ENCODE measurements around the gene ARID4A. TPM values are rescaled to one million over a fixed set of nuclear protein-coding genes. Genes with fewer than 3 reads are reported as not detected.

Gene ARID4A
- total and polyA plus RNA-seq, 2 experiments from 2014 or later, result 15.9 to 17.2 TPM

GRCh38 chr14:58282925-58283593, 15.3 kb upstream of the ARID4A start:
- H3K9me3 ChIP-seq (ENCODE audit: low read depth), result no peaks in the 10 kb centered on the region
- no peaks in the 10 kb centered on the region for H3K9me2 ChIP-seq (replicated peaks; ENCODE audit: insufficient read depth)
- H3K79me2 ChIP-seq, result peaks cover 93% of the 10 kb centered on the region
- no peak for DNase-seq (ENCODE audit: low spot score)
- H3K4me2 ChIP-seq, result no peak overlapping the region
- peak overlapping the region; percentile 87 for H3K27ac ChIP-seq
- no peak overlapping the region for H2AFZ ChIP-seq
- H3K4me3 ChIP-seq, result no peak overlapping the region
- TF ChIP-seq CTCF (IDR thresholded peaks at IDR 0.05; ENCODE audit: poor library complexity) (no peak), EZH2 (IDR thresholded peaks at IDR 0.05; ENCODE audit: borderline replicate concordance) (no peak)
- H4K20me1 ChIP-seq (ENCODE audit: insufficient read depth, poor library complexity, severe bottlenecking), result peaks cover 24% of the 10 kb centered on the region
- WGBS (ENCODE audit: low lambda C conversion rate, missing lambda C conversion rate), result 85% methylated on average over 4 of the region's 4 CpGs
- peaks cover 17% of the 10 kb centered on the region for H3K4me1 ChIP-seq (ENCODE audit: insufficient read depth)
- no peaks in the 10 kb centered on the region for H3K36me3 ChIP-seq (replicated peaks; ENCODE audit: insufficient read depth, low read depth)
- H3K27me3 ChIP-seq, result no peaks in the 10 kb centered on the region

GRCh38 chr14:58283730-58284129, 14.6 kb upstream of the ARID4A start:
- TF ChIP-seq EZH2phosphoT487 (IDR thresholded peaks at IDR 0.05; ENCODE audit: low read depth, severe bottlenecking, unreplicated experiment) (no peak), EZH2 (IDR thresholded peaks at IDR 0.05; ENCODE audit: borderline replicate concordance) (no peak), CTCF (IDR thresholded peaks at IDR 0.05; ENCODE audit: poor library complexity) (no peak)
- Histone ChIP-seq H3K27me3 (no peaks in the 10 kb centered on the region), H4K20me1 (ENCODE audit: insufficient read depth, poor library complexity, severe bottlenecking) (peaks cover 23% of the 10 kb centered on the region), H3K4me3 (no peak overlapping the region), H3K4me2 (no peak overlapping the region), H3K36me3 (replicated peaks; ENCODE audit: insufficient read depth, low read depth) (no peaks in the 10 kb centered on the region), H3K9me2 (replicated peaks; ENCODE audit: insufficient read depth) (no peaks in the 10 kb centered on the region), H3K4me1 (ENCODE audit: insufficient read depth) (peaks cover 17% of the 10 kb centered on the region), H3K9me3 (ENCODE audit: low read depth) (no peaks in the 10 kb centered on the region), H2AFZ (no peak overlapping the region), H3K79me2 (peaks cover 92% of the 10 kb centered on the region), H3K27ac (peak overlapping the region; percentile 47)
- DNase-seq (ENCODE audit: low spot score), result no peak

- Histone ChIP-seq H2AFZ (no peak overlapping the region), H3K79me2 (peaks cover 92% of the 10 kb centered on the region), H3K36me3 (replicated peaks; ENCODE audit: insufficient read depth, low read depth) (no peaks in the 10 kb centered on the region), H3K27ac (no peak overlapping the region), H3K9me2 (replicated peaks; ENCODE audit: insufficient read depth) (no peaks in the 10 kb centered on the region), H4K20me1 (ENCODE audit: insufficient read depth, poor library complexity, severe bottlenecking) (peaks cover 20% of the 10 kb centered on the region), H3K4me2 (no peak overlapping the region), H3K9me3 (ENCODE audit: low read depth) (no peaks in the 10 kb centered on the region), H3K27me3 (no peaks in the 10 kb centered on the region), H3K4me1 (ENCODE audit: insufficient read depth) (peaks cover 17% of the 10 kb centered on the region), H3K4me3 (no peak overlapping the region)
- TF ChIP-seq CTCF (IDR thresholded peaks at IDR 0.05; ENCODE audit: poor library complexity) (no peak), EZH2phosphoT487 (IDR thresholded peaks at IDR 0.05; ENCODE audit: low read depth, severe bottlenecking, unreplicated experiment) (no peak), EZH2 (IDR thresholded peaks at IDR 0.05; ENCODE audit: borderline replicate concordance) (no peak)
- no peak for DNase-seq (ENCODE audit: low spot score)
- WGBS (ENCODE audit: low lambda C conversion rate, missing lambda C conversion rate), result 97% methylated on average over 4 of the region's 4 CpGs
Observed at GRCh38 chr14:58285132-58285531, 13.2 kb upstream of the ARID4A start.

Data from hepatocyte (in vitro differentiated cells).